GM19328 (cell line): ENCODE measurements around the gene IGSF3.

ENCODE experiments used
- ATAC-seq: cut with Tn5 transposase; IDR thresholded peaks from one replicate; pipeline ENCODE4 v1.9.1; 2021; ENCODE audit warnings: mild to moderate bottlenecking, moderate library complexity; ENCODE audit not compliant: unreplicated experiment

The IGSF3 gene

DNA sequence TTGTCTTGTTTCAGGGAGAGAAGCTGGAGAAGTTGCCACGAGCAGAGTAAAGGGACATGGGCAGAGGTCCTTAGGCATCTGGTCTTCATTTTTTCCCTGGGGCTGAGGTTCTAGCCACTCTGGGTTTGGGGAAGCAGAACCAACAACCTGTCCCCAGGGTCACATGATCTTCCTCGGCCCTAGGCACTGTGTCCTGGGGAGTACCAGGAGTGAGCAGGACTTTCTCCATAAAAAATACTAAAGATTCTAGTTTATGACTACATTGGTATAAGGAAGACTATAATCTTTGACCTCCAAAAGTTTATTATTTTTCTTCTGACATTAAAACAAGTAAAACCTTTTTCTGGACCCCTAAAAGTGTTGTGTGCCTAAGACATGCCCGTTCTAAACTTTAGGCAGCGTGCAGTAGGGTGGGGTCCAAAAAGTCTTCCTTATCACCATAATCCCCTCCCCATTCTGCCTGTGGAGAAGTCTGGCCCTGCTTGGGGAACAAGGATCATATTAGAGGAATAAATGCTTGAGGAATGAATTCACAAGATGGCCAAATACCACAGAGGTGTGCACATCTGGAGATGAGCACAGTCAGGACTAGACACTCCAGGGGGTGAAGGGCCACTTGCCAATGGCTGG is 19.3 kb upstream of the IGSF3 start:
- ATAC-seq: no peak

DNA sequence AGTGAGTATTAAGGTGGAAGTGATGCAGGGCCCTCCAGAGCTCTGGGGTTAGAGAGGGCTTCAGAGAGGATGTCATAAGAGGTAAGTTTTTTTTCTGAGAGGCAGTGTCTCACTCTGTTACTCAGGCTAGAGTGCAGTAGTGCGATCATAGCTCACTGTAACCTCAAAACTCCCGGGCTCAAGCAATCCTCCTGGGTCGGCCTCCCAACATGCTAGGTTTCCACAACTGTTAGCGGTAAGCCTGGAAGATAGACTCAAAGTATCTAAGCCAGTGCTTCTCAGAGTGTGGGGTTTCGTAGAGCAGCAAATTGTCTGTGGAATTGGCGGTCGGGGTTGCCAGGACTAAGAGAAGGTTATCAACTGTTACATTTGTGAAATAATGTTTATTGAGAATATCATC is 18.6 kb upstream of the IGSF3 start:
- no peak for ATAC-seq

DNA sequence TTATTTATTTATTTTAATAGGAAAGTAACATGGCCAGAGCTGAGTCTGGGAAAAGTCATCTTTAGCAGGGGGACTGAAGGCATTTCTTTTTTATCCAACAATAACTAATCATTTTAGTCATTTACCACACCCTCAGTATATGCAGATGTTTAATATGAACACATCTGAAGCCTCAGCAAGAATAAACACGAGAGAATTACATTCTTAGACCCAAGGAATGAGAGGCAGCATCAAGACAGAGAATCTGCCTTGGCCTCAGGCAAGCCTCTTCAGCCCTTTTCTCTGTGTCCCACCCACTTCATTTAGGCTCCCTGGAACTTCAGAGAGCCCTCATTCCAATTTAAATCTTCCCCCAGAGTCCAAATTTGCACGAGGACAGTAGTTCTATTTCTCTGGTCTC is 17.0 kb upstream of the IGSF3 start:
- ATAC-seq: no peak

DNA sequence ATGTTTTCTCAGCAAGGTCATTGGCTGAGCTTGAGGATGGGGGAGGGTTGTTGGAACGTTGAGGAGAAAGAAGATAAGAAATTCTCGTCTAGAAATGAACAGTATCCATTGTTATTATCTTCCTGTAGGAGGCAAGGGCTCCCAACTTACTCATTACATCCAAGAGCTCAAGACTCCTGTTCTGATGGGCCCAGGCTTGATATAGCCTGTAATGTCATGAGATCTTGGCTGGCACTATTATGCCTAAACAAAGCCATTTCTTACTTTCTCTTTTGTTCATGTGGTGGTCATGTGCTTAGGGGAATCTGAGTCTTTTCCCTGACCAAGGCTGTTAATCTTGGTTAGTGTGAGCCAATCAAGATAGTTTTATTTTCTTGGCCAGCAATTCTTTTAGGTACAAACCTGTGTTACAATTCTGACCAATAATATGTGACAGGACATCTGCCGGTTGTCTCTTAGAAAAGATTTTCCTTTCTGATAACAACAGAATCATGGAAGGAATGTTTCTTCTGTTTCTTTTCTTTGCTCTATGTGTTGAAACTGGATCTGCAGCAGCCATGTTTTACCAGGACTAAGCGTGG is 15.2 kb upstream of the IGSF3 start:
- no peak for ATAC-seq

DNA sequence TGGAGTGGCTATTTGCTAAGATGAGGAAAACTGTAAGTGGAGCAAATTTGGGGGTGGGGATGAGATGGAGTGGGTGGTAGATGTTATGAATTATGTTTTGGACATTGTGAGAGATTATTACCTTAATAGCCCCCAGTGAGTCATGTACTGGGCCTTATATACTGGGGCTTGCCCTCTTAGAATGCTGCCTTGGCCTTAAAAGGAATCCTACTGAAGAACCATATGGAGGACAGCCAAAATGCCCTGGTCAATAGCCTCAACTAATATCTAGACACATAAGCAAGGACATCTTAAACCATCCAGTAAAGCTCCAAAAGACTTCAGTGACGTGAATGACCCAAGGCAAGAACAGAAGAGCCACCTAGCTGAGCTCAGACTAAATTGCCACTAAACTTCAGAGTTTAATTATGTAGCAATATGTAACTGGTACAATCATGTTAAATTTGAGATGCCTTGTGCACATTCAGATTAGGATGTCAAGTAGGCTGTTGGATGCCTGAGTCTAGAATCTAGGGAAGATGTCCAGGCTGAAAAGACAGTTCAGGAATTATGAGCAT is 13.9 kb upstream of the IGSF3 start:
- ATAC-seq: no peak

DNA sequence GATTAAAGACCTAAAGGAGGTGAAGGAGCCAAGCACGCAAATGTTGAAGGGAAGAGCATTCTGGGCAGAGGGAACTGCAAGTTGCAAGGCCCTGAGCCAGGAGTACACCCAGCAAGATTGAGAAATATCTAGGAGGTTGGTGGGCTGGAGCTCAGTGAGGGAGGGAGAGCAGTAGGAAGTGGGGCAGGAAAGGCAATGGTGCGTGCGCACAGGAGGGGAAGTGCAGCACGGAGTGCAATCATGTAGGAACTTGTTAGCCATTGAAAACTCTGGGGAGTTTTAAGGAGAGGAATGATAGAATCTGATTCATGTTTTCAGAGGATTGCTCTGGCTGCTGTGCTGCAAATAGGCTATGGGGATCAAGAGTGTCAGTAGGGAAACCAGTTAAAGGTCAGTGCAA is 13.2 kb upstream of the IGSF3 start:
- no peak for ATAC-seq

DNA sequence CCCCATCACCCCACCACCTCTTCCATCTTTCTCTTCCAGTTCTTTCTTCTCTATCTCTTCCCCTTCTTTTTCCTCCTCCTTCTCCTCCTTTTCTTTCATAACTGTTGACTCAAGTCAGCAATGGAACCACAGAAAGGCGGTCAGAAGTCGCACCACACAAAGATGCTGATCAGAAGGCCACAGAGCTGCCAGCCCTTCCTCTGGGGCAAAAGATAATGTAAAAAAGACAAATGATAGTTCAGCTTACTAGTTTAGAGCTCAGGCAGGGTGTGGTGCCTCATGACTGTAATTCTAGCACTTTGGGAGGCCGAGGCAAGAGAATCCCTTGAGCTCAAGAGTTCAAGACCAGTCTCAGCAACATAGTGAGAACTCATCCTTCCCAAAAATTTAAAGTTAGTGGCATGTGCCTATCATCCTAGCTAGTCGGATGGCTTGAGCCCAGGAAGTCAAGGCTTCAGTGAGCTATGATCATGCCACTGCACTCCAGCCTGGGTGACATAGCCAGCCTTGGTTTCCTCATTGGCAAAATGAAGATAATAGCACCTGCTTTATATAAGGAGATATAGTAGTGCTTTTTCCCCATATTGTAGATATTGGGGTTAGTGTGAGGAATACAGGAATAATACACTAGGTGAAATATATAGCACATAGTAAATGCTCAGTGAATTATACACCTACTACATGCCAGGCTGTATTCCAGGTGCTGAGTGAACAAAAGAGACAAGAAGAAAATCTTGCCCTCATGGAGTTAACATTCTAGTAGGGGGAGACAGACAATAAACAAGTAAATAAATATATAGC is 12.5 kb upstream of the IGSF3 start:
- ATAC-seq: no peak

DNA sequence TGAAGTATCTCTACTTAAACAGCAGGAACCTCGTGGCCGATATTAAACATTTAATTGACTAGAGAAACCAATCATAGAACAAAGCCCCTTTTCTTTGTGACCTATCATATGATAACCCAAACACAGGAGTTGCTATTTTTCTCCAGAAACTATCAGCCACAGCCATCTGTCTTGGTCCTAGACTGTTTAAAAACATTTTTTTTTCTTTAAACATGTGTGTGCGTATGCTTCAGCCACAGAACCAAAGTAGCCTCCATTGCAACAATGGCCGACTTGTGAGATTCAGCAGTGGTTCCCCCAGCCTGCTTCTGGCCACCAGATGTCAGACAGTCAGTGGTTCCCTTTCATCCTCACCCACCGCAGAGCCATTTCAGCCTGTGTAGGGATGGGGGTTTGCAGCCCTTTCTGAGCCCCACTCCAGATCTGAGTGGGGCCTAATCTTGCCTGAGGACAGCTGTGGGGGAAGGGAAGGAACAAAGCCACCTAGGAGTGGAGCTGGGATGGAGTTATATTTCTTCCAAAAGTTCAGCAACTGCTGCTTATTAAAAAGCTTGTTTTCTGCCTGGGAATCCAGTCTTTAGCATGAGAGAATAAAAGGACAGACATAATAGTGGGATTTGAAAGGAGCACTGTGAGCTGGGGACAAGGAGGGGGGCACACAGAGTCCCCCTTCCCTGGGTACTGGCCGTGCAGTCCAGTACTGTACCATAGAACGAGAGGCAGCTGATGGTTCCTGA is 11.7 kb upstream of the IGSF3 start:
- ATAC-seq: no peak

DNA sequence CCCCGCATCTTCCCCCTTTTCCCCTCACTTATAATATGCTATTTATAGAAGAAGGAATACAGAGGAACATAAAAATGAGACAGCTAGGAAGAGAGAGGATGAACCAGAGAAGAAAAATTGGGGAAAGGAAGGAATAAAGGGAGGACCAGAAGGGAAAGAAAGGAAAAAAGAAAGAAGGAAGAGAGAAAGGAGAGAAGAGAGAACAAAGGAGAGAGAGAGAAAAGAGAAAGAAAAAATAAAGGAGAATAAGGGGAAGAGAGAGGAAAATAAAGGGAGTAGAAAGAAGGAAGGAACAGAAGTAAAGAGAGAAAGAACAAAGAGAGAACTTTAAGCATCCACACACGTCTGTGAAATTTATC is 11.2 kb upstream of the IGSF3 start:
- ATAC-seq: no peak

DNA sequence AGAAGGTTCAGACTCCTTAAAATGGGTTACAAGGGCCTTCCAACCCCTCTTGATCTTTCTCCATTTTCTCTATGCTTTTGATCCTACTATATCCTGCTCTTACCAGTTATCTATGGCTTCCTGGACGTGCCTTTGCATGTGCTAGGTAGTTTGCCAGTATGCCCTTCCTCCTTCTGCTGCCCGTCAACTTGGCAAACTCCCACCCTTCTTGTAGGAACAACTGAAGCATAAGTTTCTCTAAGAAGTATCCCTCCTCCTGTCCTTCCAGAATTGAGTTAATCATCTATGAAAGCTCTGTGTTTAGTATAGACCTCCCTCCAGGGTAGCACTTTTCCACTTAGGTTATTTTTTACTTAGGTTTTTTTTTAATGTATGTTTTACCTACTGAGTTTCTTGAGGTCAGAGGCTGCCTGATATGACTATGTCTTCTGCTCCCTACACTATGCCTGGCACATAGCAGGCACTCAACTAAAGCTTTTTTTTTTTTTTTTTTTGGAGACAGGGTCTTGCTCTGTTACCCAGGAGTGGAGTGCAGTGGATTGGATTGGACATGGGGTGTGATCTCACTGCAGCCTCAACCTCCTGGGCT is 10.0 kb upstream of the IGSF3 start:
- ATAC-seq: no peak

DNA sequence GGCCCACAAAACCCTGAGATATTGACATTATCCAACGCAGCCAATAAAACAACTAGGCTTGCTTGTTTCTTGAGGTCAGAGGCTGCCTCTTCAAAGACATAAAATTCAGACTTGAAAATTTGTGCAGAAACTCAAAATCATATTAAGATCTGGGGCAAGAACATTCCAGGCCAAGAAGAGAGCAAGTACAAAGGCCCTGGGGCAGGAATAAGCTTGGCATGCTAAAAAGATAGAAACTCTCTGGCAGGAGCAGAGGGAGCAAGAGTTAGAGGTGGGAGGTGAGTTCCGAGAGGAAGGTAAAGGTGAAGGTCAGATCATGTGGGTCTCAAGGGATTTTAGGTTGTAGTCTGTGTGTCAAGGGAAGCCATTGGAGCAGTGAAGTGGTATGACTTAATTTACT is 8.8 kb upstream of the IGSF3 start:
- no peak for ATAC-seq

DNA sequence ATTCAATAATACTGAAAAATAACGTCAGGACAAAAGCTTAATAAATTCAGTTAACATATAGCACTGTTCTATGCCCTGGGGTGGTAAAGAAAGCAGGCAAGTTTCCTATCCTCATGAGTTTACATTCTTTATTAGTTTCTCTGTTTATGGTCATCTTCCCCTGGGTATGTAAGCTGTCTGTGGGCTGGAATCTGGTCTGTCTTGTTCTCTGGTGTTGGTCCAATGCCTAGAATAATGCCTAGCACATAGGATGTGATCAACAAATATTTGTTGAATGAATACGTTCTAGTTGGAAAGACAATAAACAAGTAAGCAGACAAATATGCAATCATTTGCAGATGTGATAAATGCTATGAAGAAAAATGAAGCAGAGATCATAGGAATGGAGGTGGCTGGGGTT is 7.2 kb upstream of the IGSF3 start:
- ATAC-seq: no peak

DNA sequence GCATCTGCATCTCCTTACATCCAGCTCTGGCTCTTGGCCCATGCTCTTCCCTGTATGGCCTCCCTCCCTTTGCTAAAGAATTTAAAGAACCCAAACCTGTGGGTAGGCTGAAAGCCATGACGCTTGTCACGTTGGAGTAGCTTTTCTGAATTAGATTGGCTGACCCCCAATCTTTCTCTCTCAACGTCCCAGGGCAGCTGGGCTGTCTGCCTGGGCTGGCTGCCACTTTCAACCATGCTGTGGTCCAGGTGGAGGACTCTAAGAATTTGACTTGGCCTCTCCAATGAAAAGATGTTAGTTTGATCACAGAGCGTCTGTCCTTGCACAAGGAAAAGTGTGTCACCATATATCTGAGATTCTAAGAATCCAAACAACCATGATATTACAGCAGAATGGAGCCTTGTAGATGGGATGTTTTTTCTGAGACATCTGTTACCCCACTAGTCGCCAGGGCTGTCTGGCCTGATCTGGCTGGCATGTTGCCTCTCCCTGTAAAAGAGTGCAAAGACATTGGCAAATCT is 6.5 kb upstream of the IGSF3 start:
- ATAC-seq: no peak

DNA sequence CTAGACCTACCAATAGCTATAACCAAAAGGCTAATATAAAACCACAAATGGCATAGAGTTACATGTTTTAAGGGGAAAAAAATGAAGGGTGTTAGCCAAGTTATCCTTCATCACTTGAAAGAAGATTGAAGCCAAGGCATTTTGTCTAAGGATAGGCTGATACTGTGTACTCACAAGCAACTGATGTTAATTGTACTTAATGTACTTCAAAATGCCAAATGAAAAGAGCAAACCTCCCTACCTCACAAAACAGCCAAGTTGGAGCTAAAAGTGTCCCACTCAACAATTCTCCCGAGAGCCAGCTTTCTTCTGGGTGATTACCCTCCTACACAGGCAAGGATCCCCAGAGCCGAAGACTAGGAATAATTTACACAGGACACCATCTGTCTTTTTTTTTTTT is 4.4 kb upstream of the IGSF3 start:
- no peak for ATAC-seq

DNA sequence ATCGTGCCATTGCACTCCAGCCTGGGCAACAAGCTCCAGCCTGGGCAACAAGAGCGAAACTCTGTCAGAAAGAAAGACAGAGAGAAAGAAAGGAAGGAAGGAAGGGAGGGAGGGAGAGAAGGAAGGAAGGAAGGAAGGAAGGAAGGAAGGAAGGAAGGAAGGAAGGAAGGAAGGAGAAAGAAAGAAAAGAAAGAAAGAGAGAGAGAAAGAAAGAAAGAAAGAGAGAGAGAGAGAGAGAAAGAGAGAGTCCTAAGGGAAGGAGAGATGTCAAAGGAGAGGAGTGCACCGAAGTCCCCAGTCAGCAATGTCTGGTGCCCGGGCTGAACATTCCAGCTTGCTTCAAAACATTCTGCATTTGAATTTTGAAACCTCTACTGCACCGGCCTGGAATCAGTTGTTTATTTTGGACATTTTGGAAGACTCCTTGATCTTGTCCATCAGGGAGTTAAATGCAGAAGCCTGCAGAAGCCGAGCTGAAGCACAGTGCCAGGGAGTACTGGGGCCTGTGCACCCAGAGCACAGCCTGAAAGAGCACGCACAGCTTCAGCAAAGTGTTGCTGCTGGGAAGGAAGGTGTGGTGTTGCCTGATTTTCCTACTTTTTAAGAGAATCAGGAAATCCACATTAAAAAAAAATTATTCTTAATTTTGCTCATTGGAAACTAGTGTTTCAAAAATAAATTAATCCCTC is 3.7 kb upstream of the IGSF3 start:
- no peak for ATAC-seq

DNA sequence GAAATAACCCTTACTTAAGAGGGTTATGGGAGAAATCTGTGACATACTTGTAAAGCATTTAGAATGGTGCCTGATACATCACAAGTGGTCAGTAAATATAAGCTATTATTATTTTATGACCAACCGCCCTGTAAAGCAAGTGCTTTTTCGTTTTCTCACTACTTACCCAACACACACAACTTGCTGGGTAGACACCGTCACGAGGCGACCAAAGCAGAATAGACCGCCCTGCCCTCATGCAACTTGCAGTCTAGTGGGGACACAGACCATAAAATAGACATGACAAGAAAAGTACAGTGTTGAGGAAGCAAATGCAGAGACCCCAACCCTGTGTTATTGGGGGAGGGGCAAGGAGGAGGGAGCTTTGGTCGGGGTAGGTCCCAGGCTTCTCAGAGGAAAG is 744 bp upstream of the IGSF3 start:
- ATAC-seq: no peak

DNA sequence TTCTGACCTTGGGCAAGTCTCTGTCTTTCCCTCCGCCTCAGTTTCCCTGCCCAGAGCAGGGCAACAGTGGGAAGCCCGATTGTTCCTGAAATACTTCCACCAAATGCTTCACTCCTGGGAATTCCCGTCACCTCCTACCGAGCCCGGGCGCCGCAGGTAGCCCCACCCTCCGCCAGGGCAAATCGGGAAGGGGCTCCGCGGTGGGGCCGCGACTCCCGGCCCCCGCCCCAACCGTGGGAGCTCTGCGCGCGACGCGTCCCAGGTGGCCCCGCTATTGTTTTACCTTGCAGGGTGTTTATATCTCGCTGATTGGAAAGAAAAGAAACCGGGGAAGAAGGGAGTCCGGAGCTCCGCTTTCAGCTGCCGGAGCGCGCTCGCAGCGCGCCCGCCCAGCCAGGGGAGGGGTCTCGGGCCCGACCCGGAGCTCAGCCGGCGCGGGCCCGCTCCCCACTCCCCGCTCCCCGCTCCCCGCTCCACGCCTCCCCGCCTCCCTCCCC is 407 bp downstream of the IGSF3 start:
- no peak for ATAC-seq

DNA sequence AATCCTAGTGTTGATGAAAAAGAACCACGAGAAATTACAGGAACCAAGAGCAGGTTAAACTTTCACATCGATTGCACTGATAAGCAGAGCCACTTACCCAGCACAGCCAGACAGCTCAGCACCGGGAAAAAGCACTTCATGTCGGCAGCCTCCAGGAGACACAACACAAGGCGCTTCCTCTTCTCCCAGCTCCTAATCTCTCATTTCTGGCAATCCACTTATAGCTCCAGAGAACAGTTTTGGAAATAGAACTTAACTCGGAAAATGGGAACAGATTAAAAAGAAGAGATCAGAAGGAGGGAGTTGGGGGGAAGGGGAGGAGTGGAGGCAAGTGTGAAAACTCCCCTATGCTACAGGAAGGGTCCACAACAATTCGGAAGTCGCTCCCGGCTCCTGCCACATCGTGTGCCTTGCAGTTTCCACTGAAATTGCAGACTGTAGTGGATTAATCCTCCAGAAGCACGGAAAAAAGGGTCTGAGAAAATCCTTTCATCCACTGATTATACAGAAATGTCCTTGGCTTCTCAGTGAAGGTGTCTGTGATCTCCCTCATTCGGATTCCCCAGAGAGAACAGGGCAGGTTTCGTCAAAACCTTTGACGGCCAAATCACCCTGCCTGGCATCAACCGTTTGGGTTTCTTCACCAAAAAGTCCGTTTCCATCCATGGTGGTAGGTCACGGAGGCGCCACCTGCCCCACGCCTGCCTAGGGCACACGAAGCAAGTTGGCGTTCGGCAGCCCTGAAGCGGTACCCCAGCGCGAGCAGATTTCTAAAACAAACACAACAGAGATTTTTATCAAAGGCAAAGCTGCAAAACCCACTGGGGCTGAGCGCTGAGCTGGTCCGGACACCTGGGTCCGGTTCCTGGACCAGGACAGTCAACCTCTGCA is 1.1 kb downstream of the IGSF3 start:
- no peak for ATAC-seq

DNA sequence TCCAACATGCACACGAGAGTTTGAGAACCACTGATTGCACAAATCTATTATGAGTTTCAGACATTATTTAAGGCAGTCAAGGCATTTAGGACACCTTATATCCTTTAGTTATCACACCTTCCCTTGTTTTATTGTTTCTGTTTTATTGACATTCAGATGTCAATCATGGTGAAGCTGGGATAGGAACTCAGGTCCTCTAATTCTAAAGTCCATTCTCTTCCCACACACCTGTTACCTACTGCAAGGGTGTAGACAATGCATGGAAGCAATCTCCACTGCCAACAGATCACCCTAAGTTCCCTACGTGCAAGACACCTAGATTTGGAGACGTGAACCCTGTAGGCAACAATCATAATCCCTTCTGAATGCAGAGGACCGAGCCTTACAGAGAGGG is 2.6 kb downstream of the IGSF3 start:
- no peak for ATAC-seq
